ENCODE results near the gene RAB9A.

RAB9A gene

DNA sequence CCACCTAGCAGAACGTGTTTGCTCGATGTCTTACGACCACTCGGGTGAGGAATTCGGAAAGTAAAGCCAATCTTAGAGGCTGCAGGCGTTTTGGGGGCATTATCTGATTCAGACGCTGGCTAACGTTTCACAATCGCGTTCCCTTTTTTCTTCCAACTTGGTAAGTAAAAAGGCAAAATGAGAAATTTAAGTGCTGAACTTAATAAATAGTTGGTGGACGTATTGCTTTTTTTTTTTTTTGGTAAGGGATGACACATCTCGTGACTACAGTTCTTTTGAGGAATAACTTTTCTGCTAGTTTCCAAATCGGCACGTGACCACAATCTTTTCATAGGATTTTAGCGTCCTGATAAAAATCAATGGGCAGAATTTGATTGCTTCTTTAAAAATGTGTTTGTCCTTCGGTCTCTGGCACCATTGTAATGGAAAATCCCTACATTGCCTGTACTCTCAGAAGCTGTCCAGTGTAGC is 848 bp downstream of the RAB9A start:
- peaks cover 51% of the 10 kb centered on the region for H3K4me1 Mint-ChIP-seq
- H3K4me3 Mint-ChIP-seq = peak overlapping the region; percentile 77
- H3K36me3 Mint-ChIP-seq = peaks cover 23% of the 10 kb centered on the region
- DNase-seq (ENCODE audit: low spot score in 2 of 2) (no peak), ATAC-seq (no peak)
- H3K27ac Mint-ChIP-seq = peak overlapping the region; percentile 94
- H3K9me3 Mint-ChIP-seq = no peaks in the 10 kb centered on the region

DNA sequence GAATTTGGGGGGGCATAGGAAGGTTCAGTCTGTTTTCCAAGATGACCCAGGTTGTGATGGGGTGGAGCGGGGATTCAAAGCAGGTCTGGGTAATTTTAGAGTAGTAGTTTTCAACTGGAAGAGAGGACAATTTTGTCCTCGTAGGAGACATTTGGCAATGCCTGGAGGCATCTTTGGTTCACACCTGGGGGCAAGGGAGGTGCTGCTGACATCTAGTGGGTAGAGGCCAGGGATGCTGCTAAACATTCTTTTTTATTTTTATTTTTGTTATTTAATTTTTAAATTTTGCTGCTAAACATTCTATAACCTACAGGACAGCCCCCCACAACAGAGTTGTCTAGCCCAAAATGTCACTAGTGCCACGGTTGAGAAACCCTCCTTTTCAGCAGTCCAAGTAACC is 1.9 kb downstream of the RAB9A start:
- Mint-ChIP-seq H3K27ac (peak overlapping the region; percentile 94), H3K4me3 (peak overlapping the region; percentile 77), H3K36me3 (peaks cover 27% of the 10 kb centered on the region), H3K4me1 (peaks cover 53% of the 10 kb centered on the region), H3K9me3 (no peaks in the 10 kb centered on the region)
- no peak for ATAC-seq
- DNase-seq (ENCODE audit: low spot score in 2 of 2) = no peak

DNA sequence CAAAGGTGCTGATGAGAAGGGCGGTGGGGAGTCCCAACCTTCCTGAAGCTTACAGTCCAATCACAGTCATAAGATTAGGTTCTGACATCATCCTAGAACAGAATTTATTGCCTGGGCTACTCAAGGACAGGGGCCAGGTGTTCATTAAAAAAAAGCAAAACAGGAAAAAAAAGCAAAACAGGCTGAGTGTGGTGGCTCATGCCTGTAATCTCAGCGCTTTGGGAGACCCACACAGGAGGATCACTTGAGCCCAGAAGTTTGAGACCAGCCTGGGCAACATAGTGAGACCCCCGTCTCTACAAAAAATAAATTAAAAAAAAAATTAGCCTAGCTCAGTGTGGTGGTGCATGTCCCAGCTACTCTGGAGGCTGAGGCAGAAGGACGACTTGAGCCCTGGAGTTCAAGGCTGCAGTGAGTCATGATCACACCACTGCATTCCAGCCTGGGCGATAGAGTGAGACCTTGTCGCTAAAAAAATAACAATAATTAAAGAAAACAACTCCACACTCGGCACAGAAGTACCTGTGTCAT is 3.0 kb downstream of the RAB9A start:
- no peak for DNase-seq (ENCODE audit: low spot score in 2 of 2)
- Mint-ChIP-seq H3K36me3 (peaks cover 27% of the 10 kb centered on the region), H3K4me1 (peaks cover 59% of the 10 kb centered on the region), H3K9me3 (no peaks in the 10 kb centered on the region), H3K27ac (peak overlapping the region; percentile 85), H3K4me3 (peak overlapping the region; percentile 77)
- no peak for ATAC-seq

DNA sequence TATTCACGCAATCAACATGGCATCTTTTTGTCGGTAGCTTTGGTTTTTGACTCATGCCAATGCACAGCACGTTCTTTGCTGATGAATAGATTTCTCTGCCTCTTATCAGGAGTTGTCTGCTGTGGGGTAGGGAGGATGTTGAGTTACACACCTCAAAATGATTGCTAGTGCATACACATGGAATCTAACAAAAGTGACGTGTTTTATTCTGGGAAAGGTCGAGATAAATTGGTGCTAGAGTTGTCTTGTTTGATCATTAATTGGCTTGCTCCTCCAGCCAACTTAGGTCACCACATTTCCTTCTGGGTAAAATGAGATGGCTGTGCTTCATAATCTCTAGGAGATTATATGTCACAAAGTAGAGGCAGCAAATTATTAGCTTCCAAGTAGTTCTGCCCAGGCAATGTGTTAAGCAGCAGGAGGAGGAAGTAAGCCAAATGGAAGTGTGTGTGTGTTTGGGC is 3.9 kb downstream of the RAB9A start:
- peaks cover 64% of the 10 kb centered on the region for H3K4me1 Mint-ChIP-seq
- peak; percentile 46 for ATAC-seq
- peak overlapping the region; percentile 85 for H3K27ac Mint-ChIP-seq
- DNase-seq (ENCODE audit: low spot score in 2 of 2) = no peak
- peaks cover 31% of the 10 kb centered on the region for H3K36me3 Mint-ChIP-seq
- peak overlapping the region; percentile 77 for H3K4me3 Mint-ChIP-seq
- H3K9me3 Mint-ChIP-seq = no peaks in the 10 kb centered on the region

DNA sequence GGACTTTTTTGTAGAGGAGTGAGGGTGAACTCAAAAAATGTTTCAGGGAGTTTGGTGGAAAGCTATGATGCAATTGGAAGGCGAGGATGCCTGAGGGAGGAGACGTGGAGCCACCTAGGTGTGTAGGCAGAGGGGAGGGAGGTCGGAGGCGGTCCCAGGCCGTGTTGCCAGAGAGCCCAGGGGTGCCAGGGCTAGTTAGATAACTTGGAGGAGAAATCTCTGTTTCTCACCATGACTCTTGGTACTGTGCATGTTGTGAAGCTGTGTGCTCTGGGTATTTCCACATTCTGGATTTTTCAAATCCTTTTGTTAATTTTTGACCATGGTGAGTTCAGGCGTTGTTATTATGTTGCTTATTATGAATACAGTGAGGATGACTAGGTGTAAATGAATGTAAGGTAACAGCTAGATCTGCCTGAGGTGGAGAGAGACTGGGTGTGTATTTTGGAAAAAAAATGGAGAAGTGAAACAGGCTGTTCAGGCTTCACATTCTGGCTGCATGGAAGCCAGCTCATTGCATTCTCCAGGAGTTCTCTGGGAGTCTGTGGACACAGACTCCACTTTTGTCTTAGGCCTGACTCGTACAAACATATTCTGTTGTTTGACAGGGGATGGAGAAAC is 4.5 kb downstream of the RAB9A start:
- H3K36me3 Mint-ChIP-seq = peaks cover 31% of the 10 kb centered on the region
- H3K4me3 Mint-ChIP-seq = peak overlapping the region; percentile 77
- DNase-seq (ENCODE audit: low spot score in 2 of 2) (no peak), ATAC-seq (no peak)
- H3K4me1 Mint-ChIP-seq = peaks cover 60% of the 10 kb centered on the region
- no peaks in the 10 kb centered on the region for H3K9me3 Mint-ChIP-seq
- peak overlapping the region; percentile 85 for H3K27ac Mint-ChIP-seq

DNA sequence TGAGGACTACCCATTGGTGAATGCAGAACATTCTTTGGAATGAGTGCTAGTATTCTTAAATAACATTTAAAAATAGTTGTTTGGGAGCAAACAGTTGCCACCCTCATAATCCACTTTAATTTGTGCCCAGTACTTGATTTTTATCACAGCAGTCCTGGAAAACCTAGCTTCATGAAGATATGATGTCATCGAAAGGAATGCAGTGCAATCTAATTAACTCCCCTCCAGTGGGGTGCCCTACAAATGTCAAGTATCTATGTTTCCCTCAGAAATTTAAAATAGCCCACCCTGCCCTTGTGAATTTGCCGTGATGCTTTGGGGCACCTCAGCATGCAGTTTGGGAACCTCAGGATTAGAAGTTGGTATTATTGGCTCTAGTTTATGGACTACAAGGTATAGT is 5.4 kb downstream of the RAB9A start:
- H3K4me1 Mint-ChIP-seq = peaks cover 65% of the 10 kb centered on the region
- H3K9me3 Mint-ChIP-seq = no peaks in the 10 kb centered on the region
- peaks cover 35% of the 10 kb centered on the region for H3K36me3 Mint-ChIP-seq
- ATAC-seq = no peak
- H3K27ac Mint-ChIP-seq = no peak overlapping the region
- H3K4me3 Mint-ChIP-seq = no peak overlapping the region
- no peak for DNase-seq (ENCODE audit: low spot score in 2 of 2)

DNA sequence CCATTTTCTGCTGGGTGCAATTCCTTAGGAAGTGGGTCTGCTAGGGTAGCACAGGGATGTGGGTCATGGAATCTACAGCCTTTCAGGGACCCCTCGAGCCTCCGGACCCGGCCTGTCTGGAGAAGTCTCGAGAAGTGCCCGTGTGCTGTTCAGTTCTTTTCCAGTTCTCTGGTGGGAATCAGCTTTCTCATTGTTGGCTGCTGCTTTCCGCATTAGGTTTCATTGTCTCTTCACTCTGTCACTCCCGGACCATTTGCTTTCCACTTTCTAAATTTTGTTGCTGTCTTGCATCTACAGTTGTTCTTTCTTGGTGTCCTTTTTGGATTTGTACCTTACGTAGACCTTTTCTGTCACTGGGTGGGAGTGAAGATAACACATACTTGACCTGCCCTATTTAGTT is 6.1 kb downstream of the RAB9A start:
- DNase-seq (ENCODE audit: low spot score in 2 of 2) (no peak), ATAC-seq (no peak)
- peak overlapping the region; percentile 30 for H3K27ac Mint-ChIP-seq
- no peaks in the 10 kb centered on the region for H3K9me3 Mint-ChIP-seq
- peaks cover 39% of the 10 kb centered on the region for H3K36me3 Mint-ChIP-seq
- H3K4me3 Mint-ChIP-seq = no peak overlapping the region
- H3K4me1 Mint-ChIP-seq = peaks cover 68% of the 10 kb centered on the region

DNA sequence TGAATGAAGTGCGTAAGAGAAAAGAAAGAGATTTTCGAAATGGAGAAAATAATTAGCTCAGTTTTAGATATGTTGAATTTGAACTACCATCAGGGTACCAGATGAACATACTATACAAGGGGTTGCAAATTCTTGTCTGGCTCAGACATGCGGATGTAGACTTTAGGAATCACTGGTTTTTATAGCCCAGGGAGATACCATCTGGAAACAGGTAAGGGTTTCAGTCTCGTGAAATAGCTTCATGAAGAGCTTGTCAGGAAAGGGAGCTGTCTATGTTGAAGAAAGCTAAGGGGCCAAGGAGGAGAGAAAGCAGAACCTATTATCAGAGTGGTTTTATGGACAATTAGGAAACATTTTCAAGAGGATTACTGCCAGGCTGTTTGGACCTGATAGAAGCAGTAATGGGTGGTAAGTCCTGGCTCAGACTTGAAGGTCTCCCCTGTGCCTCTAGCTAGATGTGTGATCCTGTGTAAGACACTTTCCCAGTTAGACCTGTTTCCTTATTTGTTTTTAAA is 6.7 kb downstream of the RAB9A start:
- ATAC-seq (no peak), DNase-seq (ENCODE audit: low spot score in 2 of 2) (no peak)
- Mint-ChIP-seq H3K4me3 (no peak overlapping the region), H3K36me3 (peaks cover 42% of the 10 kb centered on the region), H3K27ac (peak overlapping the region; percentile 30), H3K4me1 (peaks cover 64% of the 10 kb centered on the region), H3K9me3 (no peaks in the 10 kb centered on the region)

DNA sequence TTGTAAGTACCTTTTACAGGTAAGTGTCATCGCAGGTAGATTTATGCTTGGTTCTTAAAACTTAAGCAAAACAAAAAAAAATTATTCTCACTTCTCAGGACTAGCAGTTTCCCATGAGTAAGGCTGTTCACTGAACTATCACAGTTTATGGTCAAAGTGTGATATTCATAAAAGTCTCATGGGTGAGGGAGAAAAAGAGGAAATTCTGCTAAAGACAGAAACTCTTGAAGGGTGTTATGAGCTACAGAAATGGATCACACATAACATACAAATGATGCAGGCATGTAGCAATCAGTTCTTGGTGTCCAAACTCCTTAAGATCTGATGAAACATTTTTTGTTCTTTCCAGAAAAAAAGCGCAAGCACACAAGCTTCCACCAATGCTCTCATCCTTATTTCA is 8.5 kb downstream of the RAB9A start:
- ATAC-seq (peak; percentile 77), DNase-seq (ENCODE audit: low spot score in 2 of 2) (no peak)
- Mint-ChIP-seq H3K4me3 (peak overlapping the region; percentile 33), H3K9me3 (no peaks in the 10 kb centered on the region), H3K36me3 (peaks cover 35% of the 10 kb centered on the region), H3K27ac (peak overlapping the region; percentile 75), H3K4me1 (peaks cover 66% of the 10 kb centered on the region)

DNA sequence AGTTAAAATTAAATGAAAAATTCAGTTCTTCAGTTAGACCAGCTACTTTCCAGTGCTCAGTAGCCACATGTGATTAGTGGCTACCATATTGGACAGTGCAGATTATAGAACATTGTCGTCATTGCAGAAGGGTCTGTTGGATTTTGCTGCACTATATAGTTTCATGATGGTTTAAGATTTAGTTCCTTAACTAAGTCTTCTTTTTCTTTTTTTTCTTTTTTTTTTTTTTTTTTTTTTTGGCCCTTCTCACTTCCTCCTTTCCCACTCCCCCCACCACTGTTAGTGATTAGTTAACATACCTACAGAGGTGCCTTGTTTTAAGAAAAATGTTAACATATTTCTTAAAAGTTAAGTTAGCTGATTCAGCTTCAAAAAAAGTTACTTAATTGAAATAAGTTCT is 9.0 kb downstream of the RAB9A start:
- H3K36me3 Mint-ChIP-seq = peaks cover 33% of the 10 kb centered on the region
- H3K9me3 Mint-ChIP-seq = no peaks in the 10 kb centered on the region
- H3K4me3 Mint-ChIP-seq = no peak overlapping the region
- H3K27ac Mint-ChIP-seq = no peak overlapping the region
- ATAC-seq (no peak), DNase-seq (ENCODE audit: low spot score in 2 of 2) (no peak)
- H3K4me1 Mint-ChIP-seq = peaks cover 66% of the 10 kb centered on the region

DNA sequence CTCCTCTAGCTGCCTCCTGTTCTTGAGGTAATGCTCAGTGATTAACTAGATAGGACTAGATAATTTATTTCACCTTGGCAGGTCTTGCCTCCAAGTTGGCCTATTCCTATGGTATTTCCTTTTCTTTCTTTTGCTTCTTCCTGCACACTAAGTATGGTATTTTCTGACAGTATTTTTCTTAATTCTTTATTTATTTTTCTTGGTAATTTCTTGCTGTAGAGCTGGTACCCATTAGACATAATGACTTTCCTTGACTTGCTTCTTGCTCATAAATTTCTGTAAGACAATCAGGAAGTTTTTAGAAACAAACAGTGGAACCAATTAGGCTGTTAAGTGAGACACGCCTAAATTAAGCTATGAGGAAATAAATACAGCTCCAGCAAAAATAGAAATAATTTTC is 9.5 kb downstream of the RAB9A start:
- no peak for DNase-seq (ENCODE audit: low spot score in 2 of 2)
- H3K4me3 Mint-ChIP-seq = no peak overlapping the region
- H3K36me3 Mint-ChIP-seq = peaks cover 29% of the 10 kb centered on the region
- no peak for ATAC-seq
- no peak overlapping the region for H3K27ac Mint-ChIP-seq
- no peaks in the 10 kb centered on the region for H3K9me3 Mint-ChIP-seq
- H3K4me1 Mint-ChIP-seq = peaks cover 66% of the 10 kb centered on the region

DNA sequence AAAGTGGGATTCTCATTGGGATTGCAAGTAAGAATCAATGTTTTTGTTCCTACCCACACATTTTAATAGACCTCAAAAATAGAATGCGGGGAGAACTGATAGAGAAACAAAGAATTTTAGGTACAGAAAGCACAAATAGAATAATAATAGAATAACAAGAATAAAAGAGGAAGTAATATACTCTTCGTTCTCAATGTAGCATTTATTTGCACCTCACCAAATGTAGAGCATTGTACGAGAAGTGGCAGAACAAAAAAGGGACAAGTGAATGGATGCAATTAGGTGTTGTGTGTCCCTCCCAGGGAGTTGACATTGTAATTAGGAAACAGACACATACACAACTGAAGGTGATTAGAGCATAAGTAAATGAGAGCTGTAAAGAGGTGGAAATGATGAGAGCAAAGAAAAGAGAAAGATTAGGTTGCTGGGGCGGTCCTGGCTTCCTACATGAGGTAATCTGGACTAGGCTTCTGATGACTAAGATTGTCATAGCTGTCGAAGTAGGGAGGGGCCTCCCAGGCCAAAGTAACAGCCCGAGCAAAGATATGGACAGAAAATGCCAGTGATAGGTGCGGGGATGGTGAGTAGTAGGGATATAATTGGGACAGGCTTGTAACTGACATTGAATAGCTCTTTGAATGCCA is 10.4 kb downstream of the RAB9A start:
- ATAC-seq = peak; percentile 88
- Mint-ChIP-seq H3K36me3 (peaks cover 32% of the 10 kb centered on the region), H3K9me3 (no peaks in the 10 kb centered on the region), H3K4me3 (no peak overlapping the region), H3K4me1 (peaks cover 70% of the 10 kb centered on the region), H3K27ac (no peak overlapping the region)
- no peak for DNase-seq (ENCODE audit: low spot score in 2 of 2)

DNA sequence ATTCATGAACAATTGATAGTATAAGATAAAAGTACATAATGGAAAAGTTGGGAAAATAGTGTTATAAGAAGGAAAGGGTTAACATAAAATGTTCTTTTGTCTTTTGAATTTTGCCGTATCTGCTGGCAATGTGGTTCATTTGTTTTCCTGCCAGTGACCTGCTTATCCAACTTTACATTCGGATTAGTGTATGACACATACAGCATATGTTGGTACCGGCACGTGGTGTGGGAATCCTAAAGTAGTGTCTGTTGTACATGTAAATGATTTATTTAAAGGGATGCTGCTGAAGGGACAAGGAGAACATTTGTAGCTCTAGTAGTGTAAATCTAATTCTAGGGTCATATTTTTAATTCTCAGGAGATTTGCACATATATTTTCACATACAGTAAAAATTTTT is 11.5 kb downstream of the RAB9A start:
- DNase-seq (ENCODE audit: low spot score in 2 of 2) (no peak), ATAC-seq (no peak)
- Mint-ChIP-seq H3K4me3 (no peak overlapping the region), H3K27ac (no peak overlapping the region), H3K4me1 (peaks cover 64% of the 10 kb centered on the region), H3K36me3 (peaks cover 41% of the 10 kb centered on the region), H3K9me3 (no peaks in the 10 kb centered on the region)

DNA sequence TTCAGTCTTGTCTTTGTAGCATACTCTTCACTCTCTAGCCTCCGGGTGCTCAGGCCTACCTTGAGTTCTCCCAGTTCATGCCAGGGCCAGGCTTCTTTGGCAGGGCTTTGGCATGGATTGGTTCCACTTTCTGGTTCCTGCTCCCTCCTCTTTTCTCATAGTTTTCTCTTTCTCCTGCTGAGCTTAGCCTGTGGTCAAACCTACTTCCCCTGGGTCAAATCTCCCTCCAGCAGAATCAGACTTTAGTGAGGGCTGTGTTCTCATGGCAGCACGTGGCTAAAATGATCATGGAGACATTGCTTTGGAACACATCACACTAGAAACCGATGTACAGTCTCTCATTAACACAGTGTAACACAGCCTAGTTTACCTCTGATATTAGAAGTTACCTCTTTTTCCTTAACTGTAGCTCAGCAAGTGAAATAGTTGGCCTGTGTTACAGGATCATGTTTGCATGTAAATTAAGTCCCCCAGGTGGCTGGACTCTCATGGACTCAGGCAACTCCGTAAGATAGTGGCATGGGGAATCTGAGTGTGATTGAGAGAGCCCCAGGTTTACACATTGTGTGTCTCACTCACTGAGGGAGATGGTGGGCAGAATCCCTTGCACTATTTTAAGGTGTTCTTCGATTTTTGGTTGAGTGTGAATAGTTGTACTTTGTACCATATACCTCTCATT is 13.3 kb downstream of the RAB9A start:
- Mint-ChIP-seq H3K36me3 (peaks cover 55% of the 10 kb centered on the region), H3K27ac (peak overlapping the region; percentile 85), H3K4me3 (no peak overlapping the region), H3K9me3 (no peaks in the 10 kb centered on the region), H3K4me1 (peaks cover 54% of the 10 kb centered on the region)
- DNase-seq (ENCODE audit: low spot score in 2 of 2) = no peak
- ATAC-seq = no peak

DNA sequence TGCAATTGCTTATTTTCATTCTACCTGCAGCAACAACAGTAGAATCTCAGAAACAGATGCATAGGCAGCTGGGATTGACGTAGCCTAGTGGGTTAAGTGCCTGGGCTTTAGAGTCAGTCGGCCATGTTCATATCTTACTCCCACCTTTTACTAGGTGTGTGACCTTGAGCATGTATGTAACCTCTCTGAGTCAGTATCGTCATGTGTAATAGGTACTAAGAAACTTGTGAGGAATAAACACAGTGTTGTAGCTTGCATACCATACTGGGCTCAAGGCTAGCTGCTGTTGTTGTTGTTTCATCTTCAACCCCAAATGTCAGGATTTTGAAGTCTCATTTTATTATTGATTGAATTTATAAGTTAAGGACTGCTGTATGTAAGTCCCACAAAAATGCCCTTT is 14.2 kb downstream of the RAB9A start:
- Mint-ChIP-seq H3K36me3 (peaks cover 54% of the 10 kb centered on the region), H3K4me3 (no peak overlapping the region), H3K9me3 (no peaks in the 10 kb centered on the region), H3K4me1 (peaks cover 53% of the 10 kb centered on the region), H3K27ac (peak overlapping the region; percentile 18)
- DNase-seq (ENCODE audit: low spot score in 2 of 2) = no peak
- peak; percentile 73 for ATAC-seq
